Adipose tissue (tissue), 3 donors: Measurements from ENCODE around the gene KLC1. TPM values are rescaled to one million over a fixed set of nuclear protein-coding genes. Genes with fewer than 3 reads are reported as not detected.

Experiments
- H3K27ac ChIP-seq: one replicate; pipeline ENCODE4 v1.5.1; 2013; ENCODE audit warnings: low read depth, low read length
- WGBS, 3 donors: extraction: QIAGEN DNeasy Blood & Tissue Kit; methylation state at CpG; one replicate each; pipeline ENCODE4 v1.1.7; 2013; 5-methylcytosine and 5-hydroxymethylcytosine counted together
- polyA plus RNA-seq, 3 donors: library from polyadenylated mRNA; stranded (reverse); fragments of 200-250 nt; gene quantifications; one replicate each; pipeline ENCODE4 v1.2.3, GENCODE V29; 2013
- donor health status: healthy with polysubstance abuse.
- donor health status: Bipolar disorder and iron deficiency.
- donor health status: healthy.

KLC1 gene
- polyA plus RNA-seq, 3 donors: 39.3 to 104 (median 92.0) TPM

DNA sequence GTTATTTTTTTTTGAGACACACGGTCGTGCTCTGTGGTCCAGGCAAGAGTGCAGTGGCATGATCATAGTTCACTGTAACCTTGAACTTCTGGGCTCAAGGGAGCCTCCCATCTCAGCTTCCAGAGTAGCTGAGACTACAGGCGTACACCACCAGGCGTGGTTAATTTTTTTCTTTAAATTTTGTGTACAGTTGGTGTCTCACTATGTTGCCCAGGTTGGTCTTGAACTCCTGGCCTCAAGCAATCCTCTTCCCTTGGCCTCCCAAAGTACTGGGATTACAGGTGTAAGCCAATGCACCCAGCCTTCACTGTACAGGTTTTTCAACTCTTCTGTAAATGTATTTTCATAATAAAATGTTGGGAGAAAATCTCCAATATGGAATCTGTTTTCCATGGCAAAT is 5.7 kb upstream of the KLC1 start:
- WGBS, 3 donors: 83 to 90% (median 88%) methylated on average over 4 of the region's 4 CpGs
- no peak overlapping the region for H3K27ac ChIP-seq

DNA sequence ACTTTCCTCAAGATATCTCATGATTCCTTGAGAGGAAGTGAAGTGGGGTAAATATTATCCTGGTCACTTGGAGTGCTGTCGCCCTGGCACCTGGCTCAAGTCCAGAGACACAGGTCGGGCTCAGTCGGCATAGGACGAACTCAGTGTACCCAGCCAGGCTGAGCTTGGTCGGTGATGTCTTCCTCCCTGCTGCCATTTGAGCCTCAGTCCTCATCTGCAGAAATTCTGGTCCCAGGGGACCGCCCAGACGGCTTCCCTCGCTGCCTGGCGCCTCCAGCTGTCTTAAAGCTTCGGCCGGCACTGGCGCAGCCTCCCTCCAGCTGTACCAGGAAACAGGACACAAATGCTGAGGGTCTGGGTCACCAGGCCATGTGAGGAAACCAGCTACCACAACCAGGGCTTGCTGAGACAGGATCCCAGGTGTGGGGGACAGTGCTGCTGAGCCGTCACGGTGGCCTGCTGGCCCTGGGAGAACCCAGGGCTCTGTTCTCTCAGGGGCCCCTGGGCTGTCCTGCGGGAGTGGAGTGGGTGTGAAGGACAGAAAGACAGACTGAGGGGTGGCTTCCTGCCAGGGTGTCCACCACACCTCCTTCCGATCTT is 5.0 kb upstream of the KLC1 start:
- 40 to 76% (median 55%) methylated on average over 16 of the region's 16 CpGs for WGBS, 3 donors
- H3K27ac ChIP-seq: peak overlapping the region; percentile 59

DNA sequence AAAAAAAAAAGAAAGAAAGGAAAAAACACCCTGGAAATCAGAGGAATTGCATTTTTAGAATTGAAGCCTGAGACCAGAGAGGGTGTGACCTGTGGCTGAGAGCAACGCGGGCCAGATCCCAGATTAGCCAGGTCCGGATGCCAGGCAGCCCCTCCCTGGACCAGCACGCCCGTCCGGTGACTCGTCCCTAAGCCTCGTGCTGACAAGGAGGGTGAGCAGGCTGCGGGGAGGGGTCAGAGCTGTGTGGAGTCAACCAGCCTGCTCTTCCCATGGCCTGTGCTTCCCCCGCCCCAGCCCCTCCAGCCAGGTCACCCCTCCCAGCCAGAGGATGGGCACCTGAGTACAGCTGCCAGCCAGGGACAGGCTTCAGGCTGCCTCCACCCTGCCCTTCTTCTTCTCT is 4.2 kb upstream of the KLC1 start:
- H3K27ac ChIP-seq: no peak overlapping the region
- 21 to 49% (median 30%) methylated on average over 10 of the region's 10 CpGs for WGBS, 3 donors

DNA sequence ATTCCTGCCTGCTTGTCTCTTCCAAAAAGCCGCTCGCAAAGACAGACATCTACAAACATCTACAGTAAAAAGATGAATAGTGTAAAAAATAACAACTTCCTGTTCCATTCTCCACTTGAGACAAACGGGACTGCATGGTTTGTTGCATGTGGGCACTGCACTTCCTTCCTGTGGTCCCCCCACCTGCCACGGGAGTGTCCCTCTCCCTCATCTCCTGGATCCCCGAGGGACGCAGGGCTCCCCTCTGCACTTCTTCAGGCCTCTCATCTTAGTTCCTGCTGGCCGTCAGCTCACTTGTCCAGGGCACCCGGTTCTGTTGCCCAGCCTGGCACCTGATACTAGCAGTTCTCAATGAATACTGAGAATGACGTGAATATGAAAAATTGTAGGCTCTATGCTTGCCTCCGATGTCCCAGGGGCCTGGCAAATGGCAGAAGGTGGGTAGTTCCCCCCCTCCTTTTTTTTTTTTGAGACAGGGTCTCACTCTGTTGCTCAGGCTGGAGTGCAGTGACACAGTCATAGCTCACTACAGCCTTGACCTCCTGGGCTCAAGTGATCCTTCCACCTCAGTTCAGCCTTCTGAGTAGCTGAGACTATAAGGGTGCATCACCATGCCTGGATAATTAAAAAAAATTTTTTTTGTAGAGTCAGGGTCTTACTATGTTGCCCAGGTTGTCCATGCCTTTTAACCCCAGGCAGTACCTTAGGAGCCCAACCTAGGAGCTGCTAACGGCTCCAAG is 3.5 kb upstream of the KLC1 start:
- 43 to 64% (median 44%) methylated on average over 11 of the region's 11 CpGs for WGBS, 3 donors
- H3K27ac ChIP-seq: no peak overlapping the region

DNA sequence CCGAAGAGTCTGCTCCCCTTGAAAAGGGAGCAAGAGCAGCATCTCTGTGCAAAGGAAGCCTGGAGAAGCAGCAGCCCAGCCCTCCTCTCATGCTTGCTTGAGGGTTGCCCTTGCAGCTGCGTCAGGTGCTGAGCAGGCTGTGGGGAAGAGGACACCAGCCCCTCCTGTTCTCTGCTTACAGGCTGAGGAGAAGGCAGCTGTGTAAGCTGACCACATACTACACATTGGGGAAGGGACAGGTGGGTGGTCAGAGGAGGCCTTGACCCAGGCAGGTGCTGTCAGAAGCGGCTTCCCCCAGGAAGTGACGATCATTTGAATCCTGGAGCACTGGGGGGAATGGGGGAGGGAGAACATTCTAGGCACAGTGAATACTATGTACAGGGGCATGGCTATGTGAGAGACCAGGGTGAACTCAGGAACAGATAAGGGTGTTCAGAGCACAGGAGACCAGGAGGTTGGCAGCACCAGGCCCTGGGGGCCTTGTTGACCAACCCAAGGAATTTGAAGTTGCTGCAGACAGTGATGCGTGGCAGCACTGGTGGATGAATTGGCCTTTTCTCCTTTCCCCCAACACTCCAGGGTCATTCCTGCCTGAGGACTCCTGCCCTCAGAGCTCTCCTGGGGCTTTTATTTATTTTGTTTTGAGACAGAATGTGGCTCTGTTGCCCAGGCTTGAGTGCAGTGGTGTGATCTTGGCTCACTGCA is 2.7 kb upstream of the KLC1 start:
- H3K27ac ChIP-seq: no peak overlapping the region
- WGBS, 3 donors: 83 to 95% (median 91%) methylated on average over 5 of the region's 5 CpGs

DNA sequence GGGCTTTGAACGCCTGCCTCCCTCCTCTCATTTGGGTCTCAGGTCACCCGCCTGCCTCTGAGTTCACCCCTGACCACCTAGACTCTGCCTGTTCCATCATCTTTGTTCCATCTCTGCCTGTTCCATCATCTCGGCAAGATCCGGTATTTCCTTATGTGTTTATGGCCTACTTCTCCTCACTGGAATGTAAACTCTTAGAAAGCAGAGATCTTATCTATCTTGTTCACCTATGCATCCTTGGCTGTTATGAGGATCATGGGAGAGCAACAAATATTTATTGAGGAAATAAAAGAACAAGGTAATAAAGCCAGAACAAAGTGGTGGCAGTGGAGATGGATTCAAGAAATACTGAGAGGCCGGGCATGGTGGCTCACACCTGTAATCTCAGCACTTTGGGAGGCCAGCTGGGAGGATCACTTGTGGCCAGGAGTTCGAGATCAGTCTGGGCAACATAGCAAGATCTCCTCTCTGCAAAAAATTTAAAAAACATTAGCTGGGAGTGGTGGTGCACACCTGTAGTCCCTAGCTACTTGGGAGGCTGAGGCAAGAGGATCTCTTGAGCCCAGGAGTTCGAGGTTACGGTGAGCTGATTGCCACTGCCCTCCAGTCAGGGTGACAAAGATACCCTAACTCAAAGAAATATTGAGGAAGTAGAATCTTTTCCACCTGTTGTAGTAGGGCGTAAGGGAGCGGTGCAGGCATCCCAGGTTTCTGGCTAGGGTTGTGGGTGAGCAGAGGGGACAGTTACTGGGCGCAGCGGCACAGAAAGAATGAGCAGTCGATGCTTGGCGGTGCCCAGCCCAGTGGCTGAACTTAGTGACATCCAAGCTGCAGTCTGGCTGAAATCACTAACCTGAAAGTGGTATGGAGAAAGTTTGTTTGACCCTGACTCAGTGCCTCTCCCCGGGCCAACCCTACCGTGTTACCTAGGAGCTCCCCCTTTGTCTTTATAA is 1.7 kb upstream of the KLC1 start:
- no peak overlapping the region for H3K27ac ChIP-seq
- 91 to 94% (median 93%) methylated on average over 16 of the region's 16 CpGs for WGBS, 3 donors

DNA sequence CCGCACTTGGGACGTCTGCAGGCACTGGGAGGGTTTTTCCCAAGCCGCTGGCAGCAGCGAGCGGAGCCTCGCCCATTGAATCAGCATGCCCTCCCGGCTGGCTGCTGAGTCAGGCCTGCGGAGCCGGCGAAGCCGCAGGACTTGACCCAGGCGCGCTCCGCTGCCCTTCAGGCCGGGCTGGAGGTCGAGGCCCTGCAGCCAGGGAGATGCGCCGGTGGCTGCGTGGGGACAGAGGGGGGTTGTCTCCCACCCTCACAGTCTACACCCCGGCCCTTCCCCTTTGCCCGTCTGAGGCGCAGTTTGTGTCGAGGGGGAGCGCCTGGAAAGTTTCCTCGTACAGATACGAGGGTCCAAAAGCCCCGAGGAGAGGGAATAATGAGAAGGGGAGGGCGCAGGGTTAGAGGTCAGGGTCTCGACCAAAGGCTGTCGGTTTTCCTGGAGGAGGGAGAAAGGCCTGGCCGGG is 759 bp upstream of the KLC1 start:
- 3 to 8% (median 6%) methylated on average over 29 to 31 of the region's 31 CpGs for WGBS, 3 donors
- peak overlapping the region; percentile 94 for H3K27ac ChIP-seq

DNA sequence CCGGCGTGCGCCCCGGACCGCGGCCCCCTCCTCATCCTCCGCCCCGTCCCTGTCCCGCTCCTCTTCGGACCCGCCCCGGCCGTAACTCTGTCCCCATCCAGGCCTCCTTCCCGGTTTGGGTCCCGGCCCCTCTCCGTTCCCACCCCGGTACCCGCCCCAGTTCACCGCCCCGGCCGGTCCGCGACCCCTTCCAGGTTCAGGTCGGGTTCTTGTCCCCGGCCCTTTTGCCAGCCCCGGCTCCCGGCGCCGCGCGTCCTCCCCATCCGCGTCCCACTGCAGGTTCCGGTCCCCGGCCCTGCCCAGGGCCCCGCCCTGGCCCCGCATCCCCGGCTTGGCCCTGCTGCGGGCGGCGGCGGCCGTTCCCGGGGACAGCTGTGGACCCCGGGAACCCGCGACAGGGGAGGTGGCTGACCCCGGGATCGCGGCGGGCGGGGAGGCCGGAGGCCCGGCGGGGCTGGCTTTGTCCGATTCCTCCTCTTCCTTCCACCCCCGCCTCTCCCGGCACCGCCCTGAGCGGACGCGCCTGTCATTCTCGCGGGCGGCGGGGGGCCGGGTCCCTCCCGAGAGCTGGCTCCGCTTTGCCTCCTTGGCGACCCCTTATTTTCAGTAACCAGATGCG is 601 bp downstream of the KLC1 start:
- H3K27ac ChIP-seq: peak overlapping the region; percentile 94
- 1% methylated on average over 35 to 71 of the region's 71 CpGs for WGBS, 3 donors

DNA sequence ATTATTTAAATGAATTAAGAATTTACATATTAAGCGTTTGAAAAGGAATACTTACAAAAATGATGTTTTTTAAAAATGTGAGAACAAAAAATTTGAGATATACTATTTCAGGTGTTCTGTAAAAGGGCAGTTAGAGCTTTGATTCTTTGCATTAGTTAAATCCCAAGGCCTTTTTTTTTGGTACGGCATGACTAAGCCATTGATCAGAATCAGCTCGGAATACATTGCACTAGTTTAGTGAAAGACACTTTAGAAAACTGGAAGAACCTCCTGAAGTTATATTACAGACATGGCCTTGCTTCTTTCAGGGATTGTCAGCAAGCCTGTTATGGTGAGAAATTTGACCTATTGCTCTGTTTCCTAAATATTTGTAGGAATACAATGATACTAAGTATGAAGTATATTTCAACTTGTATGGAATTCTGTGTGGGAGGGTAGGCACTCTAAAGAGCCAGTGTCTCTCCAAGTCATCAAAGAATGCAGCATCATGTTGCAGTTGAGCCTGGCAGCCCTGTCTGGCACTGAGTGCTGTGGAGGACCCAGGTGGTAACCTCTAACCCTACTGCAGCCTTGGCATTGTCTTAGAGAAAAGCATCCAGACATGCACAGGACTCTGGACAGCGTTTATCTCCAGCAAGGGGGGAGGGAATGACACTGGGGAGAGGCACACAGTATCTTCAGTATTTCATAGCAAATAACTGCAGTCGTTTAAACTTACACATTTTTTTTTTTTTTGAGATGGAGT is 1.5 kb downstream of the KLC1 start:
- 18 to 37% (median 34%) methylated on average over 5 of the region's 5 CpGs for WGBS, 3 donors
- H3K27ac ChIP-seq: no peak overlapping the region

DNA sequence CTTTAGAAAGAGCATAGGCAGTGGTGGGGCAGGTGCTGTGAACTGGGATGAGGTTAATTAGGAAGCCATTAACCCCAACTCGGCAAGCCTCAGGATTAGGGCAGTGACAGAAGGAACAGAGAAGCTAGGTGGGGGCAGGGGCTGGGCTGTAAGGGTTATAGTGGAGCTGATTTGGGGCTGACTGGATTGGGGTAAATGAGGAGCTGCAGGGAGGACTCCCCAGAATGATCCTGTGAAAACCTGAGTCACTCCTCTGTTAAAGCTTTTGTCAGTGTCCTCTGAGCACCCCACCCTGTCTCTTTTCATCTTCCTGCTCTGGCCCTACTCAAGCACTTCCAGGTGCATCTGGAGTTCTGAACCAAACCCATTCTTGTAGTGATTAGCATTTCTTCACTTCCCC is 4.4 kb downstream of the KLC1 start:
- 50 to 71% (median 64%) methylated on average over 1 of the region's 1 CpG for WGBS, 3 donors

DNA sequence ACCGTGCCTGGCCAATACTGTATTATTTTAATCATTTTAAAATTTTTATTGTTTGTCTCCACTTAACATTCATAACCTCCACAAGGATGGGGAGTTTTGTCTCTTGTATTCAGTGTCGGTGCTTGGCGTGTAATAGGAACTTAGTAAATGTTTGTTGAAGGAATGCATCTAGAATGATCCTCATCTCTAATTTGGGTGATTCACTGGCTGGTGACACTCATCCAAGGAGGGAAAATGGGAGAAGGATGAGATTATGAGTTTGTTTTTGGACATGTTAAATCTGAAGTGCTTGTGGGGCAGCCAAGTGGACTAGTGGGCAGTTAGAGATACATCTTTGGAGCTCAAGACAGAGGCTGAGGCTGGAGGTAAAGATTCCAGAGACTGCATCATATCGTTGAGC is 5.1 kb downstream of the KLC1 start:
- no peak overlapping the region for H3K27ac ChIP-seq
- 74 to 82% (median 75%) methylated on average over 4 of the region's 4 CpGs for WGBS, 3 donors

More for the DNA sequence above, 4.4 kb downstream of the KLC1 start:
- H3K27ac ChIP-seq: no peak overlapping the region

DNA sequence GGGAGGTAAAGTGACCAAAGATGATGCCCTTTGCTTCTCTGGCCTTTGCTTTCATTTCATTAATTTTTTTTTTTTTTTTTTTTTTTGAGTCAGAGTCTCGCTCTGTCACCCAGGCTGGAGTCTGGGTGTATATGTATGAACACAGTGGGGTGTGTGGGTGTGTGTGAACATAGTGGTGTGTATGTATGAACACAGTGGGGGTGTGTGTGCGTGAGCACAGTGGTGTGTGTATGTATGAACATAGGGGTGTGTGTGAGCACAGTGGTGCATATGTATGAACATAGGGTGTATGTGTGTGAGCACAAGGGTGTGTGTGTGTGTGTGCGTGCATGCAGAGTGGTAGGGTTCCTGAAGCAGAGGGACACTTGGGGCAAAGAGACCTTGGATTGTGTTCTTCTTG is 9.6 kb downstream of the KLC1 start:
- WGBS, 3 donors: 90 to 97% (median 92%) methylated on average over 3 of the region's 3 CpGs
- no peak overlapping the region for H3K27ac ChIP-seq

DNA sequence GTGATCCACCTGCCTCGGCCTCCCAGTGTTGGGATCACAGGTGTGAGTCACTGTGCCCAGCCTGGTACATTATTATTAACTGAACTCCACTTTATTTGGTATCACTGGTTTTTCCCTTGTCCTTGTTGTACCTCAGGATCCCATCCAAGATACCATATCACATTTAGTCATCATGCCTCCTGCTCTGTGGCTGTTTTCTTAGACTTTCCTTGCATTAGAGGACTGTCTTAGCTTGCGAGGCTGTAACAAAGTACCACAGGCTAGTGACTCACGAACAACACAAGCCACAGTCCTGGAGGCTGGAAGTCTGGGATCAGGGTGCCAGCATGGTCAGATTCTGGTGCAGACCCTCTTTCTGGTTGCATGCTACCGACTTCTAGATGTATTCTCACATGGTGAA is 12.2 kb downstream of the KLC1 start:
- 92% methylated on average over 4 of the region's 4 CpGs for WGBS, 3 donors
- H3K27ac ChIP-seq: no peak overlapping the region

DNA sequence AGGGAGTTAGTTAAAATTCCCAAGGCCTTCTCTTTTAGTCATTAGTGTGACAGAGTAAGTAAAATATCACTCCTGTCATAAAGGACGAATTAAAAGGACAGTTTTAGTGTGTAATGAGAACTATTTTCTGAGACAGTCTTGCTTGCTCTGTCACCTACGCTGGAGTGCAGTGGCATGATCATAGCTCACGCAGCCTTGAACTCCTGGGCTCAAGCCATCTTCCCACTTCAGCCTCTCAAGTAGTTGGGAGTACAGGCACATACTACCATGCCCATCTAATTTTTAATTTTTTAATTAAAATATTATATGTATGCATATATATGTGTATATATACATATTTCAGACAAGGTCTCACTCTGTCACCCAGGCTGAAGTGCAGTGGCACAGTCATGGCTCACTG is 17.2 kb downstream of the KLC1 start:
- WGBS, 3 donors: 79 to 92% (median 89%) methylated on average over 3 of the region's 3 CpGs
- H3K27ac ChIP-seq: no peak overlapping the region

DNA sequence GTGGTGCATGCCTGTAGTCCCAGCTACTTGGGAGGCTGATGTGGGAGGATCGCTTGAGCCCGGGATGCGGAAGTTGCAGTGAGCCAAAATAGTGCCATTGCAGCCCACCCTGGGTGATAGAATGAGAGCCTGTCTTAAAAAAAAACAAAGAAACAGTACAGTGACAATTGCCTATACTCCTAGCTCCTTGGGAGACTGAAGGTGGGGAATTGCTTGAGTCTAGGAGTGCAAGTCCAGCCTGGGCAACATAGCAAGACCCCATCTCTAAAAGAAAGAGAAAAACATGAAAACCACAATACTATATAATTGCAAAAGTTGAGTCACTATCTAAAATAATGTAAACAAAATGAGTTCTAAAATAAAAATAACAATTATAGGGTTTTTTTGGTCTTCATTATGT is 20.0 kb downstream of the KLC1 start:
- 98 to 100% (median 98%) methylated on average over 3 of the region's 3 CpGs for WGBS, 3 donors
- H3K27ac ChIP-seq: no peak overlapping the region

DNA sequence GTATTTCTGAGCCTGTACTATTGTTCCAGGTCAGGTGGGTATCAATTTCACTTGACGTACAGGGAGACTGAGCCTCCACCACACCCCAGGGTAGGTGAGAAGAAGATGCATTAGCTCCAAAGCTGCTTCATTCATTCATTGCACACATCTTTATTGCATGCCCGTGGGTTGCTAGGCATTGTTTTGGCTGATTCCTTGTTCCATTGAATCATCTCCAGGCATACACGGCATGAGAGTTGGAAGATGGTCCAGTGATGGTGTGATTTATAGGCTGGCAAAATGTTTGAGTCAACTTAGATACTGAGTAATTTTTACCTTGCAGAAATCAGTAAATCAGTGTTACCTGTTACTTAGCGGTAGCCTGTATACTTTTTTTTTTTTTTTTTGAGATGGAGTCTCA is 21.2 kb downstream of the KLC1 start:
- 76 to 87% (median 83%) methylated on average over 4 of the region's 4 CpGs for WGBS, 3 donors
- H3K27ac ChIP-seq: no peak overlapping the region

DNA sequence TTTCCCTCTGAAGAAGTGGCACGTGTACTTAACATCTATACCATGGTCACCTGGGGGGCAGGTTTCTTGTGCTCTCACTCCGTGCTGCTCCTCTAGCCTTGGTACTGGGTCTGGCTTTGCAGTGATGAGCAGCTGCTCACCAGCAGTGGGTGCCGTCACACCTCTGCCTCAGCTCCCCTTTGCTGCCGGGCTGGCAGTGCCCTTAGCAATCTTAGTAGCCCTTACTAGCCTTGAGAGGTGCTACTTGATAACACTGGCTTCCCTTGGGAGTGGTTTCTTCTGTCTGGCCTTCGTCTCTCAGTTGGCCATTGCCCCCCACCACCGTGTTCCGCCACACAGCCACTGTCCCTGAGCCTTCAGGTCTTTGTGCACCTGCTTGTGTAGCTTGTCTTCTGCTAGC is 22.6 kb downstream of the KLC1 start:
- WGBS, 3 donors: 70 to 87% (median 86%) methylated on average over 7 of the region's 7 CpGs
- H3K27ac ChIP-seq: no peak overlapping the region
